ENCODE measurements around the gene SNTG2. TPM values are rescaled to one million over a fixed set of nuclear protein-coding genes. Genes with fewer than 3 reads are reported as not detected.

Gene SNTG2
- total and polyA plus RNA-seq, 12 donors, result 0.39 to 2.8 (median 1.0) TPM; not detected in 1

- ATAC-seq, result no peak
- Histone ChIP-seq H3K4me3 (no peak overlapping the region), H3K36me3 (no peaks in the 10 kb centered on the region), H3K4me1 (no peaks in the 10 kb centered on the region), H3K27me3 (peaks cover 0 to 7% (median 0%) of the 10 kb centered on the region in 7 donors), H3K27ac (no peak overlapping the region), H3K9me3 (peaks cover 0 to 5% (median 0%) of the 10 kb centered on the region in 11 donors)
- no peak for TF ChIP-seq CTCF (IDR thresholded peaks at IDR 0.05)
- no peak for DNase-seq
- intact Hi-C loops (cut with DNase I), result no loop called here
- WGBS, 2 donors, result 87 to 90% methylated on average over 3 of the region's 3 CpGs
Measured at GRCh38 chr2:1033069-1033468, 82.4 kb downstream of the SNTG2 start.

- WGBS, 2 donors, result 58 to 69% methylated on average over 4 of the region's 4 CpGs
- no peak for ATAC-seq
Measured at GRCh38 chr2:1037066-1037465, 86.4 kb downstream of the SNTG2 start.

GRCh38 chr2:1039549-1039948, 88.9 kb downstream of the SNTG2 start:
- ATAC-seq, result no peak
- H3K27ac ChIP-seq, result no peak overlapping the region
- intact Hi-C loops (cut with DNase I), result no loop called here
- 75 to 79% methylated on average over 5 of the region's 5 CpGs for WGBS, 2 donors
- H3K36me3 ChIP-seq, result no peaks in the 10 kb centered on the region
- H3K9me3 ChIP-seq, result peaks cover 0 to 21% (median 3%) of the 10 kb centered on the region in 11 donors
- H3K27me3 ChIP-seq, result peaks cover 0 to 7% (median 0%) of the 10 kb centered on the region in 7 donors
- no peaks in the 10 kb centered on the region for H3K4me1 ChIP-seq
- no peak for TF ChIP-seq CTCF (IDR thresholded peaks at IDR 0.05)
- H3K4me3 ChIP-seq, result no peak overlapping the region
- DNase-seq, result no peak

More at GRCh38 chr2:1037066-1037465, 86.4 kb downstream of the SNTG2 start:
- no peak overlapping the region for H3K27ac ChIP-seq
- no peak for DNase-seq
- intact Hi-C loops (cut with DNase I), result no loop called here
- no peaks in the 10 kb centered on the region for H3K4me1 ChIP-seq
- H3K4me3 ChIP-seq, result no peak overlapping the region
- peaks cover 0 to 7% (median 0%) of the 10 kb centered on the region in 7 donors for H3K27me3 ChIP-seq
- no peak for TF ChIP-seq CTCF (IDR thresholded peaks at IDR 0.05)
- no peaks in the 10 kb centered on the region for H3K36me3 ChIP-seq
- peaks cover 0 to 5% (median 0%) of the 10 kb centered on the region in 11 donors for H3K9me3 ChIP-seq

- WGBS, 2 donors, result 84 to 85% methylated on average over 9 of the region's 9 CpGs
- peaks cover 0 to 34% (median 3%) of the 10 kb centered on the region in 11 donors for H3K9me3 ChIP-seq
- no peak overlapping the region for H3K4me3 ChIP-seq
- no peaks in the 10 kb centered on the region for H3K4me1 ChIP-seq
- intact Hi-C loops (cut with DNase I), result no loop called here
- H3K36me3 ChIP-seq, result no peaks in the 10 kb centered on the region
- DNase-seq (no peak), ATAC-seq (no peak)
- no peak overlapping the region for H3K27ac ChIP-seq
- no peak for TF ChIP-seq CTCF (IDR thresholded peaks at IDR 0.05)
- H3K27me3 ChIP-seq, result peaks cover 0 to 7% (median 0%) of the 10 kb centered on the region in 7 donors
Measured at GRCh38 chr2:1041012-1041805, 90.6 kb downstream of the SNTG2 start.
